Epithelial cell of prostate (primary cell): Measurements from ENCODE around the gene MFSD6.

Experiments
- DNase-seq: peaks from one replicate; pipeline ENCODE4 v3.0.0-alpha.2; 2011; ENCODE audit warnings: low read depth, low spot score
- H3K27ac ChIP-seq: fragments of 450-650 bp; 2 replicates; pipeline ENCODE4 v1.5.1; 2017; ENCODE audit warnings: mild to moderate bottlenecking

Gene MFSD6

GRCh38 chr2:190545555-190546385, 137.6 kb downstream of the MFSD6 start:
- no peak for DNase-seq
- H3K27ac ChIP-seq = no peak overlapping the region

GRCh38 chr2:190546734-190547133, 138.6 kb downstream of the MFSD6 start:
- no peak overlapping the region for H3K27ac ChIP-seq
- DNase-seq = no peak

DNA sequence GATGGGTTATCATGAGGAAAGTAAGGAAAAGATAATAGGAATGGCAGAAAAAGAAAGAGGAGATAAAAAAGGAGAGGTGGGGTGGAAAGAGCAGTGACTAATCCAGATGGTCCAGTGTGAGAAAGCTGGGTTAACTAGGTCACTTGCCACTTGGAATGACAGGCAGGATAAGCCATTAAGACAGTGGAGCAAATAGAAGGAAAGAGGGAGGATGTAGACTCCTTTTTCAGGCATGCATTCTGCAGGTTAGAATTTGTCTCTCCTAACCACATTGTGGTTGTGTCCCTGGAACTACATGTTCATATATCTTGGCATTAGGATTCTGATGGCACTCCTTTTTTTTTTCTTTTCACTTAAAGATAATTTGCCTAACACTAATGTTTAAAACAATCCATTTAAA, 139.7 kb downstream of the MFSD6 start:
- no peak for DNase-seq

DNA sequence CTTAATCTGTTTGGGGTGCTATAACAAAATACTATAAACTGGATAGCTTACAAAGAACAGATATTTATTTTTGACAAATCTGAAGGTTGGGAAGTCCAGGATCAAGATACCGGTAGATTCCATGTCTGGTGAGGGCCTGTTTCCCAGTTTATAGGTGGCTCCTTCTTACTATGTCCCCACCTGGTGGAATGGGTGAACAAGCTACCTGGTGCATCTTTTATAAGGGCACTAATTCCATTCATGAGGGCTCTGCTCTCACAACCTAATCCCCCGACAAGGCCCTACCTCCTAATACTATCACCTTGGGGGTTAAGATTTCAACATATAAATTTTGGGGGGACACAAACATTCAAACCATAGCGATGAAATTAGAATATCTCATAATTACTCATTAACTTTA, 142.0 kb downstream of the MFSD6 start:
- DNase-seq = no peak
- H3K27ac ChIP-seq = no peak overlapping the region

More for the DNA sequence above, 139.7 kb downstream of the MFSD6 start:
- H3K27ac ChIP-seq = peak overlapping the region; percentile 30
